ENCODE results near the gene FAHD1. TPM values are rescaled to one million over a fixed set of nuclear protein-coding genes. Genes with fewer than 3 reads are reported as not detected.

The FAHD1 gene
- polyA plus RNA-seq, 2 donors: 26.6 to 40.5 TPM

GRCh38 chr16:1788708-1789100 lies 38.3 kb upstream of the FAHD1 start:
- Histone ChIP-seq H3K9me3 (ENCODE audit: control insufficient read depth in 2 of 2, insufficient read depth in 1 of 2, low read depth in 1 of 2, low read length in 1 of 2) (no peaks in the 10 kb centered on the region), H3K27me3 (ENCODE audit: control insufficient read depth in 1 of 2, insufficient read depth in 2 of 2, low read length in 2 of 2) (no peaks in the 10 kb centered on the region), H3K4me3 (ENCODE audit: low read depth in 1 of 2, low read length in 2 of 2) (no peak overlapping the region), H3K4me1 (ENCODE audit: control insufficient read depth in 2 of 2, insufficient read depth in 2 of 2, low read length in 1 of 2) (peaks cover 4 to 20% of the 10 kb centered on the region in 2 donors), H3K36me3 (ENCODE audit: control insufficient read depth in 2 of 2, insufficient read depth in 2 of 2, low read length in 1 of 2) (peaks cover 0 to 57% of the 10 kb centered on the region in 2 donors), H3K27ac (ENCODE audit: low read depth in 2 of 2, low read length in 1 of 2) (peak overlapping the region in 1 of 2 donors; percentile 66)
- WGBS, 2 donors: 42 to 51% methylated on average over 19 of the region's 19 CpGs

- Histone ChIP-seq H3K4me1 (ENCODE audit: control insufficient read depth in 2 of 2, insufficient read depth in 2 of 2, low read length in 1 of 2) (peaks cover 0 to 17% of the 10 kb centered on the region in 2 donors), H3K4me3 (ENCODE audit: low read depth in 1 of 2, low read length in 2 of 2) (no peak overlapping the region), H3K36me3 (ENCODE audit: control insufficient read depth in 2 of 2, insufficient read depth in 2 of 2, low read length in 1 of 2) (peaks cover 0 to 57% of the 10 kb centered on the region in 2 donors), H3K9me3 (ENCODE audit: control insufficient read depth in 2 of 2, insufficient read depth in 1 of 2, low read depth in 1 of 2, low read length in 1 of 2) (no peaks in the 10 kb centered on the region), H3K27ac (ENCODE audit: low read depth in 2 of 2, low read length in 1 of 2) (no peak overlapping the region), H3K27me3 (ENCODE audit: control insufficient read depth in 1 of 2, insufficient read depth in 2 of 2, low read length in 2 of 2) (no peaks in the 10 kb centered on the region)
- 63 to 64% methylated on average over 19 to 25 of the region's 25 CpGs for WGBS, 2 donors
These were observed 37.4 kb upstream of the FAHD1 start for GRCh38 chr16:1789643-1790045.

GRCh38 chr16:1790261-1790610 lies 36.8 kb upstream of the FAHD1 start:
- 91 to 94% methylated on average over 13 to 15 of the region's 15 CpGs for WGBS, 2 donors
- no peaks in the 10 kb centered on the region for H3K27me3 ChIP-seq (ENCODE audit: control insufficient read depth in 1 of 2, insufficient read depth in 2 of 2, low read length in 2 of 2)
- no peak overlapping the region for H3K4me3 ChIP-seq (ENCODE audit: low read depth in 1 of 2, low read length in 2 of 2)
- H3K9me3 ChIP-seq (ENCODE audit: control insufficient read depth in 2 of 2, insufficient read depth in 1 of 2, low read depth in 1 of 2, low read length in 1 of 2): no peaks in the 10 kb centered on the region
- peaks cover 0 to 54% of the 10 kb centered on the region in 2 donors for H3K36me3 ChIP-seq (ENCODE audit: control insufficient read depth in 2 of 2, insufficient read depth in 2 of 2, low read length in 1 of 2)
- peaks cover 0 to 17% of the 10 kb centered on the region in 2 donors for H3K4me1 ChIP-seq (ENCODE audit: control insufficient read depth in 2 of 2, insufficient read depth in 2 of 2, low read length in 1 of 2)
- no peak overlapping the region for H3K27ac ChIP-seq (ENCODE audit: low read depth in 2 of 2, low read length in 1 of 2)

- no peaks in the 10 kb centered on the region for H3K9me3 ChIP-seq (ENCODE audit: control insufficient read depth in 2 of 2, insufficient read depth in 1 of 2, low read depth in 1 of 2, low read length in 1 of 2)
- H3K4me1 ChIP-seq (ENCODE audit: control insufficient read depth in 2 of 2, insufficient read depth in 2 of 2, low read length in 1 of 2): peaks cover 0 to 17% of the 10 kb centered on the region in 2 donors
- no peak overlapping the region for H3K27ac ChIP-seq (ENCODE audit: low read depth in 2 of 2, low read length in 1 of 2)
- peaks cover 0 to 52% of the 10 kb centered on the region in 2 donors for H3K36me3 ChIP-seq (ENCODE audit: control insufficient read depth in 2 of 2, insufficient read depth in 2 of 2, low read length in 1 of 2)
- WGBS, 2 donors: 94 to 95% methylated on average over 40 to 44 of the region's 44 CpGs
- H3K4me3 ChIP-seq (ENCODE audit: low read depth in 1 of 2, low read length in 2 of 2): no peak overlapping the region
- no peaks in the 10 kb centered on the region for H3K27me3 ChIP-seq (ENCODE audit: control insufficient read depth in 1 of 2, insufficient read depth in 2 of 2, low read length in 2 of 2)
These were observed 36.3 kb upstream of the FAHD1 start for GRCh38 chr16:1790611-1791255.

GRCh38 chr16:1791256-1791942 lies 35.6 kb upstream of the FAHD1 start:
- H3K4me1 ChIP-seq (ENCODE audit: control insufficient read depth in 2 of 2, insufficient read depth in 2 of 2, low read length in 1 of 2): peaks cover 0 to 17% of the 10 kb centered on the region in 2 donors
- no peaks in the 10 kb centered on the region for H3K9me3 ChIP-seq (ENCODE audit: control insufficient read depth in 2 of 2, insufficient read depth in 1 of 2, low read depth in 1 of 2, low read length in 1 of 2)
- H3K27ac ChIP-seq (ENCODE audit: low read depth in 2 of 2, low read length in 1 of 2): no peak overlapping the region
- H3K27me3 ChIP-seq (ENCODE audit: control insufficient read depth in 1 of 2, insufficient read depth in 2 of 2, low read length in 2 of 2): no peaks in the 10 kb centered on the region
- 93 to 95% methylated on average over 53 of the region's 53 CpGs for WGBS, 2 donors
- peaks cover 0 to 46% of the 10 kb centered on the region in 2 donors for H3K36me3 ChIP-seq (ENCODE audit: control insufficient read depth in 2 of 2, insufficient read depth in 2 of 2, low read length in 1 of 2)
- H3K4me3 ChIP-seq (ENCODE audit: low read depth in 1 of 2, low read length in 2 of 2): no peak overlapping the region

GRCh38 chr16:1791943-1792812 lies 34.8 kb upstream of the FAHD1 start:
- H3K27ac ChIP-seq (ENCODE audit: low read depth in 2 of 2, low read length in 1 of 2): no peak overlapping the region
- whole genome bisulfite sequencing, 2 donors: 89 to 91% methylated on average over 50 to 59 of the region's 59 CpGs
- peaks cover 0 to 40% of the 10 kb centered on the region in 2 donors for H3K36me3 ChIP-seq (ENCODE audit: control insufficient read depth in 2 of 2, insufficient read depth in 2 of 2, low read length in 1 of 2)
- H3K4me1 ChIP-seq (ENCODE audit: control insufficient read depth in 2 of 2, insufficient read depth in 2 of 2, low read length in 1 of 2): peaks cover 0 to 16% of the 10 kb centered on the region in 2 donors
- no peak overlapping the region for H3K4me3 ChIP-seq (ENCODE audit: low read depth in 1 of 2, low read length in 2 of 2)
- H3K9me3 ChIP-seq (ENCODE audit: control insufficient read depth in 2 of 2, insufficient read depth in 1 of 2, low read depth in 1 of 2, low read length in 1 of 2): no peaks in the 10 kb centered on the region
- no peaks in the 10 kb centered on the region for H3K27me3 ChIP-seq (ENCODE audit: control insufficient read depth in 1 of 2, insufficient read depth in 2 of 2, low read length in 2 of 2)

GRCh38 chr16:1792836-1793577 lies 34.0 kb upstream of the FAHD1 start:
- Histone ChIP-seq H3K36me3 (ENCODE audit: control insufficient read depth in 2 of 2, insufficient read depth in 2 of 2, low read length in 1 of 2) (peaks cover 0 to 32% of the 10 kb centered on the region in 2 donors), H3K4me3 (ENCODE audit: low read depth in 1 of 2, low read length in 2 of 2) (no peak overlapping the region), H3K9me3 (ENCODE audit: control insufficient read depth in 2 of 2, insufficient read depth in 1 of 2, low read depth in 1 of 2, low read length in 1 of 2) (peaks cover 0 to 1% of the 10 kb centered on the region in 2 donors), H3K27me3 (ENCODE audit: control insufficient read depth in 1 of 2, insufficient read depth in 2 of 2, low read length in 2 of 2) (no peaks in the 10 kb centered on the region), H3K27ac (ENCODE audit: low read depth in 2 of 2, low read length in 1 of 2) (no peak overlapping the region), H3K4me1 (ENCODE audit: control insufficient read depth in 2 of 2, insufficient read depth in 2 of 2, low read length in 1 of 2) (peaks cover 0 to 12% of the 10 kb centered on the region in 2 donors)
- 83 to 89% methylated on average over 27 to 33 of the region's 33 CpGs for WGBS, 2 donors

- Histone ChIP-seq H3K27me3 (ENCODE audit: control insufficient read depth in 1 of 2, insufficient read depth in 2 of 2, low read length in 2 of 2) (no peaks in the 10 kb centered on the region), H3K9me3 (ENCODE audit: control insufficient read depth in 2 of 2, insufficient read depth in 1 of 2, low read depth in 1 of 2, low read length in 1 of 2) (peaks cover 0 to 4% of the 10 kb centered on the region in 2 donors), H3K36me3 (ENCODE audit: control insufficient read depth in 2 of 2, insufficient read depth in 2 of 2, low read length in 1 of 2) (peaks cover 0 to 25% of the 10 kb centered on the region in 2 donors), H3K4me1 (ENCODE audit: control insufficient read depth in 2 of 2, insufficient read depth in 2 of 2, low read length in 1 of 2) (peaks cover 0 to 6% of the 10 kb centered on the region in 2 donors), H3K4me3 (ENCODE audit: low read depth in 1 of 2, low read length in 2 of 2) (no peak within 1 kb of the TSS), H3K27ac (ENCODE audit: low read depth in 2 of 2, low read length in 1 of 2) (no peak within 1 kb of the TSS)
- 45 to 50% methylated on average over 24 to 28 of the region's 28 CpGs for WGBS, 2 donors
These were observed 33.3 kb upstream of the FAHD1 start, which contains the start of gene IGFALS for GRCh38 chr16:1793578-1794220. Gene IGFALS (minus strand): TSS chr16:1793705. CDS start chr16:1793652, 53 bp downstream.
